GM21447 (cell line): ENCODE results near the gene TLE1.
"Not testable (repeated sequence)": the region's sequence is repeated elsewhere in the genome, so short reads cannot be mapped to it uniquely, and the experiment has no call there.

ENCODE experiments used
- ATAC-seq: cut with Tn5 transposase; IDR thresholded peaks from one replicate; pipeline ENCODE4 v1.9.1; 2021; ENCODE audit not compliant: unreplicated experiment

The TLE1 gene

DNA sequence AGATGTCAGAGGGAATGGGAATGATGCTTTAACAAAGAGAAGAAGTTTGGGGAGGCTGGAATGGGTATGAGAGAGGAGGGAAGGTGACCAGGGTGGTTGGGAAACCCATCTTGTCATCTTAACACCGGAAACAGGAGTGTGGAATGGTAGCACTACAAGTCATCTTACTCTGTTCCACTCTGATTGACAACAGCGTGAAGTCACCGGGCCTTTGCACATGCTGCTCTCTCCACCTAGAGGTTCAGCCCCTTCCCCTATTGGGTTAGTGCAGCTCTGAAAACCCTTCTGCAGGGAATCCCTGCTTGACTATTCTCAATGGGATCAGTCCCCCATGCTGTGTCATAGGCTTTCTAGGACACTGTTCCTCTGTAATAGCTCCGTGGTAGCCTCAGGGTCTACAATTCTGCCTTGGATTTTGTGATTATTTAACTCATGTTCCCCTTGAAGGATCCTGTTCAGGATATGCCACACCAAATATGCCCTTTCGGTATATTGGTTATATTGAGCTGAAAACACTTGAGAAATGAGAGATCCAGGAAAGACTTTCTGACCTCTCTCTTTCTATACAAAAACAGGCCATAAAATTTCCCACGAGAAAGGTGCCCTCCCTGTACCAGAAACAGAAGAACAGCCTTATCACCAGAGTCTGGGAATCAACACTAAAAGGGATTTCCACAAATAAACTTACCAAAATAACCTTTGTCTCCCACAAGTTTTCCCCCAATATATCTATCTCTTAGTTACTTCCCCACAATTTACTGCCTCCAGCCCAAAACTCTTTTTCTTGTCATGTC is 86.3 kb downstream of the TLE1 start:
- no peak for ATAC-seq

DNA sequence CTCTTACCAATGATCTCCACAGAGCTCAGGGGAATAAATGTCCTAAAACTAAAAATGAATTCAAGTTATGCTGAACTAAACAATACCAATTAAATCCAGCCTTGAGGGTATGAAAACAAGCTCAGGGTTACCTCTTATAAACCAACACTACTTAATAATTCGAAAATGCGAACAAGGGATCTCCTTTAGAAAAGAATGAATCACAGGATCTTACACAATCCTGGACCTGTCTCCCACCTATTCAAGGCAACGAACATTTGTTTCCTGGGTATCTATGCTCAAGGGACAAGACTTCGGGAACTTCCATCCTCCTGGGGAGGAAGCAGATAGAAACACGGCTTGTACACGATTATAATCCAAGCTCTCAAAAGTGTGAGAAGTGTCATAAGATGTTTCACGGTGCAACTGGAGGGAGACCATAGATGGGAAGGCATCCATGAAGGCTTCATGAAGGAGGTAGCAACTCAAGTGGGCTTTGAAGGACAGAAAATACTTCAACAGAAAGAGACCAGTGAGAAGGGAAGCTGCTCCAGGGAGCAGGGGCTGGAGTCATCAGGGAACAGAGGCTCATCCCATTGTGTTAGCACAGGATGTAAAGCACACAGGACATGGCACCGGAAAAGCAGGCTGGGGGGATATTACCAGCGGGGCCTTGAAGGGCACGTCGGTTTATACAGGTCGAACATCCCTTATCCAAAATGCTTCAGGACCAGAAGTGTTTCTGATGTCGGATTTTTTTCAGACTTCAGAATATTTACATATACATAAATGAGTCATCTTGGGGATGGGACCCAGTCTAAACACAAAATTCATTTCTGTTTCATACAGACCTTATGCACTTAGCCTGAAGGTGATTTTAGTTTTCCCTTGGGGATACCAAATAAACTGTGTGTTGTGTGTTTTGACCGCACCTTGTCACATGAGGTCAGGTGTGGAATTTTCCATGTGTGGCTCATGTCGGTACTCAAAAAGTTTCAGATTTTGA is 87.4 kb downstream of the TLE1 start:
- no peak for ATAC-seq

DNA sequence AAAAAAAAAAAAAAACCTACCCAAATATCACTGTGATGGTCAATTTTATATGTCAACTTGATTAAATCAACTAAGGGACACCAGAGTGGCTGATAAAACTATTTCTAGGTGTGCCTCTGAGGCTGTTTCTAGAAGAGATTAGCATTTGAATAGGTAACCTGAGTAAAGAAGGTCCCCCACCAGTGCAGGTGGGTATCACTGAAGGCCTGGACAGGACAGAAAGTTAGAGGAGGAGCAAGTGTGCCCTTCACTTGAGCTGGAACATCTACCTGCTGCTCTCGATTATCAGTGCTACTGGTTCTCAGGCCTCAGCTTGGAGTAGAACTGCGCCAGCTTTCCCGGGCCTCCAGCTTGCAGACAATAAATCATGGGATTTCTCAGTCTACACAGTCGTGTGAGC is 88.7 kb downstream of the TLE1 start:
- ATAC-seq: no peak

DNA sequence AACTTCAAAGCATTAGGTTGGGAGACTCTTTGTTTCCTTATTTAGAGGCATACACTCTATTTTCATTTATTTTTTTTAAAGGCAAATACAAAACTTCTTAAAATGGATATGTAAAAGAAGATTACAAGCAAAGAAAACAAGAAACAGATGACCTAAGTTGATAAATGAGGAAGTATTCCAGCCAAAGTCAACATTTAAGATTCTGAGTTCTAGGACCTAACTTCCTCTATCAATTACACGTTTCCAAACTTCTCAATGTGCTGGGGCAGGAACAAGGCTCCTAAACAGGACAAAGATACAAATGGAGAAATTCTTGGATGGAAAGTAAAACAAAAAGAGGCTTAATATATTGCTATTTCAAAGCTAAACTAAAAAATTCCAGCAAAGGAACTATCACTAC is 89.5 kb downstream of the TLE1 start:
- ATAC-seq: no peak

DNA sequence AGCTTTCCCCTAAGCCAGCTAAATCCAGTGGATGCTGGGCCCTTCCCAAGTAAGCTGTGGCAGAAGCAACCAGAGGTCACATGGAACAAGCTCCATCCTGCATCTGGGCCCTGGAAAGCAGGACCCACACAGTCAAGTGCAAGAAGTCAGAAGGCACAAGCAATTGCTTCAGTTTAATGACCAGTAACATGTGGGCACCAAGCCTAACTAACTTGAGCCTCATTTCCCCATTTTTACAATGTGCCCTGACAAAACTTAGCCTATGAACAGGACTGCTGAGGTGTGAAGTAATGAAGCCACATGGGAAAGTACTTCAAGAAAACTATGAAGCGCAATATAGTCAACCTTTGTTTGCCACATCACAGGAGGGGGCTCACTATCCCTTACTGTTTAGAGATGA is 90.5 kb downstream of the TLE1 start:
- ATAC-seq: no peak

DNA sequence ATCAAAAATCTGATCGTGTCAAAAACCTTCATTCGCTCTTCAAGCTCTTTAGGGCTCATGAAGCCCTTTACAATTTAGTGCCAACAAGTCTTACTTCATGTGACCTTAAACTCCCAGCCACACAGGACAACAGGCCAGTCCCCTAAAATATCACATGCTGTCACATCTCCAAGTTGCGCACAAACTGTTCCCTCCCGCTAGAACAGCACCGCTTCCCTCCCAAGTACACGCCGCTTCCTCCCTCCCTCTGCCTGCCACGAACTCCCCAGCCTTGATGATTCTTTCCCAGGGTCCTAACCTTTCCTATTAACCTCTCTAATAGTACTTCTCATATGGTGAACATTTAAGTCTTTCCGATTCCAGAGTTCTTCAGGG is 91.2 kb downstream of the TLE1 start:
- ATAC-seq: no peak

DNA sequence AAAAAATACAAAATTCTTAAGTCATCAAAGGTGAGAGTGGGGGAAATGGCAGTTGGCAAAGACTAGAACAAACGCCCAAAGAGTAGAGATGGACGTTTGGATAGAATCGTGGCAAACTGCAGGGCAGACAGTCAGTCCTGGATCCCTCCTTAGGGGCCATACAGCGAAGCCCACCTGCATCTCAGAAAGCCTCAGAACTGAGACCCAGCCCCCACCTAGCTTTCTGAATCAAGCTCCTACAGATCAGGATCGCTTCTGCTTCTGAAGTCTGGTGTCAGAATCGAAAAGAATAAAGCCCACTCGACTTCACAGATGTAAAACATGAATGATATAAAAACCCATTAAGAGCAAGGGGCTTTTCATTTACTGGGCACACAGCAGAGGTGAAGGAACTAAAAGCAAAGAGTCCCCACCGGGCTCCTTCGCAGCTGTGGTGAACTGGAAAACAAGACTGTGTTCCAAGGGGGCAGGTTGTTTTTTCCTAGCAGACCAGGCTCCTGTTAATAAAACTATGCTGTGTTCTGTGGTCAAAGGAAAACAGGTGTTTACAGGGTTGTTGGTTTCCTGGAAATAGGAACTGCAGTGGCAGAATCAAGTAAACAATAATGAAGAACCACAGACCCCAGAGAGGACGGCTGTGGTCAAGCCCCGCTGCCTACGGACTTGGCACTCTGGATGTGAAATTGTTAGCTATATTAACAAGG is 91.8 kb downstream of the TLE1 start:
- no peak for ATAC-seq

DNA sequence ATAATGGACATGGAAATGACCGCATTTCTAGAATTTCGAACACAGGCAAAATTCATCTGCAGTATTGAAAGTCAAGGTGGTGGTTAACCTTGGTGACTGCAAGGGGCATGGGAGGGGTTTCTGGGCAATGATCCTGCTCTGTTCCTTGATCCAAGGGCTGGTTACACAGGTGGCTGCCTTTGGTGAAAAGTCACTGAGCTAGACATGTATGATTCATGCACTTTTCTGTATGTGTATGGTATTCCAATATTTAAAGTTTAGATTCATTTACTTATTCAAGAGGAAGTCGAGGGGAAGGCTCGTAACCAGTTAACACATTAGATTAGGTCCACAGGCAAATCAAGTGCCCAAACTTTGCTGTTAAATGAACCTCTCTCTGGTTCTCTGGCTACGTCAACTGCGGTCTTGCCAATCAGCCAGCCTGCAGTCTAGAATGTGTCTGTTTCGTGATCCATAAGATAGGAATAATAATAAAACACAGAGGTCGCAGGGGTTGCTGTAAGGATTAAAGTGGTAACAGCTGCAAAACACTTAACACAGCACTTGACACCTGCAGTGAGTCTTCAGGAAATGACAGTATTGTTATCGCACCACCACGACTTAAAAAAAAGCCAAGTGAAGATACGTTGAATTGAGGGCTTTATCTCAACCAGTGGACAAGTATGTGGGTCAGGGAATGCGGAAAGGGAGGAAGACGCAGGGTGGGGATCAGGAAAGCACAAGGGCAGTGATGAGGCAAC is 92.5 kb downstream of the TLE1 start:
- no peak for ATAC-seq

DNA sequence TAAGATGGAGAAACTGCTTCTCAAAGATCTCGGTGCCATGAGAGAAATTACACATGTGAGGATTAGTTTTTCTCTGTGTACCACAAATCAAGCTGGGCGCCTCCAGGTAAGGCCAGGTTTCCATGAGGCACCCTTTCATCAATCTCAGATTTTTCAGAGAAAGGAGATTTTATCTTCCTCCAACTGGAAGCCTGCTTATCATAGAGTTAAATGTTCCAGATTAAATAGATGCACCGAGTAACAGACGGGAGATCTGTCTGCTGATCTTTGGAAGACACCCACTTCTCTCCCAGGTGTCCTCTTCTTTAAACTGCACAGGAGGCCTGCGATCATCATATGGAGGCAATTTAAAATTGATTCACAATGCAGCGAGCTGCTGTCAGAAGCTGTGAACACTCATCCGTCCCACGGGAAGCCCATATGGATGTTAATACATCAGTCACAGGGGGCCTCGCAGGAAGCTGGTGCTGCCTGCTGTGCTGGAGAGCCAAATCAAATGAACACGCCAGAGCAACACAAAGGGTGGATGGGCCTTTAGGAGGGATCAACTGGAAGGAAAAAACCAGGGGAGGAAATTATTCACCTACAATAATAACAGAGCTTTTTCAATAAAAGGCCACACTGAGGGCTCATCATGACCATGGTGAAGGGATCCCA is 93.3 kb downstream of the TLE1 start:
- ATAC-seq: no peak

DNA sequence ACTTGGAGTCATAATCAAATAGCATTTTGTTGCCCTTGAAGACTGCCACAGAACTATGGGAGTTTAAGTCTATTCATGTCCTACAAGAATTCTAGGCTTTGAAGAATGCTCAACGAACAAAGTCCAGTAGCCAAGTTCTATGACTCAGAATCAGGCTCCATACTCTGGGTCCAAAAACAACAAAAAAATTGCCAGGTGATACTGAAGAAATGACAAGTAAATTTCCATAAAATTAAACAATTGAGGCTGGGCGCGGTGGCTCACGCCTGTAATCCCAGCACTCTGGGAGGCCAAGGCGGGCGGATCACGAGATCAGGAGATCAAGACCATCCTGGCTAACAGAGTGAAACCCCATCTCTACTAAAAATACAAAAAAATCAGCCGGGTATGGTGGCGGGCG is 94.1 kb downstream of the TLE1 start:
- ATAC-seq: not testable (repeated sequence)

DNA sequence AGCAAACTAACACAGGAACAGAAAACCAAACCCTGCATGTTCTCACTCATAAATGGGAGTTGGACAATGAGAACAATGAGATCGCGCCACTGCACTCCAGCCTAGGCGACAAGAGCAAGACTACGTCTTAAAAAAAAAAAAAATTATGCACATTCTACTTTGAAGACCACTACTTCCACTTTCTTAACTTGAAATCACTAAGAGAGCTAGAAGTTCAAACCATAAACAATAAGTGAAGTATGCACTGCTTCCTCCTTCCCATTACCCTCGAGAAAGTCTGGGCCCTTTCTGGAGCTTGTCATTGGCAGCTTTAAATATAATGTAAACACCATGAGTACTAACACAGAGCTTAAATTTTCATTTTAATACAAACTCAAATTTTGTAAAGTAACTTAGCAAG is 94.9 kb downstream of the TLE1 start:
- no peak for ATAC-seq

DNA sequence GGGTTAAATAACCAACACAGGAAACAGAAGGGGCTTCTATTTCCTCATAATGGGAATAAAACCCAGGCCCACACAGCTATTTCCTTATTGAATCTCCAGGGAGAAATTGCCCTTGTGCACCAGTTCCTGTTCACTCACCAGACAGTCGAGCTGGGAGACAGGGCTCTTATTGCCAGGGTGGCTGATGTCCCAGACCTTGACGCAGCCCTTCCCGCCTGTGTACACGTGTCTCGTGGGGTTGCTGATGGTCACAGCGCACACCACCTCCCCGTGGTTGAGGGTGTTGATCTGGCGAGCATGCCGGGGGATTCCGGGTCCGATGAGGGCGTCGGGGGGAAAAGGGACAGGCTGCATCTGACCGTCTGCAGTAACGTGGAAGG is 96.5 kb downstream of the TLE1 start:
- ATAC-seq: no peak

DNA sequence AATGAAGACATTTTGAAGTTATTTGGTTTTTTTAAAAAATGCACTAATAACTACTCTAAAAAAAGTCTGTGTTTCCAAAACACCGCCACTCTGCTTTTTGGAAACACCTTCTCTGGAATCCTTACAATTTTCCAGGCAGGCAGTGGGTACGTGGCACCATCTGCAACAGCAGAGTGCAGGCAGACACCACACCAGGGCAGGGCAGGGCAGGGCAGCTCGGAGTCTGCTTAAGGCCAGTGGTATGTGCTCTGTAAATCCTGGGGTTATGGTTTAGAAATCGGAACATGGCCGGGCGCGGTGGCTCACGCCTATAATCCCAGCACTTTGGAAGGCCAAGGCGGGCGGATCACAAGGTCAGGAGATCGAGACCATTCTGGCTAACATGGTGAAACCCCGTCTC is 97.6 kb downstream of the TLE1 start:
- no peak for ATAC-seq

DNA sequence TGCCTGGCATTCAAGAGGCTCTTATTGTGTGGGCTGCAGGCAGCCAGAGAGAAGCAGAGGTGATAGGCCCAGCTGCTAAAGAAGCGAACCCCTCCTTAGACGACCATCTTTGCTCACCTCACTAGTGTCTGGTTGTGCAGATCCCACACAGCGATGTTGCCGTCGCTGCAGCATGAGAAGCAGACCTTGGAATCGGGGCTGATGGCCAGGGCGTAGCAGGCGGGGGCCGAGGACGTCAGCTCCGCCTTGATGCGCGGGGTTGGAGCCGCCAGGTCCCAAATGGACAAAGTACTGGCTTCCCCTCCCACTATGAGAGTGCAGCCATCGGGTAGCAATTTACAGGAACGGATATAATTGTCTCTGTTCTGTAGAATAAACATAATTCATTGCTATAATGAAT is 98.7 kb downstream of the TLE1 start:
- no peak for ATAC-seq

DNA sequence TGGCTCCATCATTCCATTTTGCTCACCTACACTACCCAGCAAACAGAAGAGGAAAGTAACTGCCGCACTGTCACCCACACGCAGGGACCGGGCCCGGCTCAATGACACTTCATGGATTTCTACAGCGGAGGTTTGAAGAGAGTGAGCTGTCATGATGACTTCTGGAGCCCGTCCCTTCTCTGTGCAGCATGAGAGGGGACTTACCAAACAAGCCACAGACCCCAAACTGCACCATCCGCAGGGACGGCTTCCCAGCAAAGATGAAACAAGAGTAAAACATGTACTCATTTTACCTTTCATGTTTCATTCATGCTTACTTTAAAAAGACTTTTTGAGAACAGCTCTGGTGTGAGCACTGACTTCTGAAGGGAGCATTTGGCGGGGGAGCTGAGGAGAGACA is 99.5 kb downstream of the TLE1 start:
- no peak for ATAC-seq

DNA sequence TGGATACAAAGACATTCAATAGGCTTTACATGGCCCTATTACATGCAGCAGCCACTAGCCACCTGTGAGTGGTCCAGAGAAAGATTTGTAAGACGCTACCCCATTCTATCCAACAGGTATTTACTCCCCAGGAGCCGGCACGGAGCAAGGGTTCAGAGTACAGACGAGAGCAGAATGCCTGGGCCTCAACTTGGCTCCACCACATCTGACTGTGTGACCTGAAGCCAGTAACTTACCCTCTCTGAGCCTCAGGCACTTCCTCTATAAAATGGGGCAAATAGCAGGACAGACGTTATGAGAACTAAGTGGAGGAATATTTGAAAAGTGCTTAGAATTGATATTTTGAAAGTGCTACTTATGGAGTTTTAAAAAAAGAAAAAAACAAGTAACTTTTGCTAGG is 100.0 kb downstream of the TLE1 start:
- no peak for ATAC-seq

DNA sequence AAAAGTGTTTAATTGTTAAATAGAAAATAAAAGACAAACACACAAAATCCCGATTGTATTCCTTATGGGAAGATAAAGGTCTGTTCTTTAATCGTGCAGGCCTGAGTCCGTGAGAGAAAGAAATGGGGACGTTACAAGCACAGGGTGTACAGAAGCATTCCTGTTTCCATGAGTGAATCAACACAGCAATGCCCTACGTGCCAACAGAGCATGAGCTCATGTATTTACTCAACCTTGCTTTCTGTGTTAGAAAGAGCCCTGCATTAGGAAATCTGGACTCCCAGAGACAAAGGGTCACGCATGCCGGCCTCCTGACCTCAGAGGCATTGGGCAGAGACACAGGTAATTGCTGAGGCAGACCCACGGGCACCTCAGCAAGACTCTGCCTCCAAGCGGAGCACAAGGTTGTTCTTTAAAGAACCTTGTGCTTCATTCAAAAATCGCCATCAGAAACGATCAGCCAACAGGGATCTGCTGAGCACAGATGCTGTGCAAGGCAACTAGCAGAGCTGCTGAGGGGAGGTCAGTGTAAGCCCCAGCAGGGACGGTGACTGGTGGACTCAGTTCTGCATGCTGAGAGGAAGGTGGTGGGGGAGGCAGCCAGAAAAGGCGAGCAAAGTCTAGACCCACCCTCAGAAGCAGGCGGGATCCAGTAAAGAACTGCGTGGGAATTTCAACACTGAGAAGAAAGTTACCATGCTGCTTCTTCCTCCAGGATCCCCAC is 101.0 kb downstream of the TLE1 start:
- no peak for ATAC-seq

DNA sequence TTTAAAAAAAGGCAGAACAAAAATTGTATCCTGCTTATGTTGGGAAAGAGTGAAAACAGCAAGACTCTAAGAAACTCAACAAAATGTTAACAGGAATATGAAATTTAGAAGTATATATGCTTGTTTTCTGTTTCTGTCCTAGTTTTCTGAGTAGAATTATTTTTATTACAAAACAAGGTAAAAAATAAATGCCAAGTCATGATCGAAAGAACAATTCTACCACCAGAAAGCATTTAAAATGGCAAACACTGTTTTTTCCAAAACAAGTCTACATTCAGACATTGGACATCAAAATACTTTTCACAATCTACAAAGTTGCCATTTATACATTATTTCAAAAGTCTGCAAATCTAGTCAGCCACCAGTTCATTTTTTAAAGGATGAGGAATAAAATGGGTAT is 102.6 kb downstream of the TLE1 start:
- no peak for ATAC-seq

DNA sequence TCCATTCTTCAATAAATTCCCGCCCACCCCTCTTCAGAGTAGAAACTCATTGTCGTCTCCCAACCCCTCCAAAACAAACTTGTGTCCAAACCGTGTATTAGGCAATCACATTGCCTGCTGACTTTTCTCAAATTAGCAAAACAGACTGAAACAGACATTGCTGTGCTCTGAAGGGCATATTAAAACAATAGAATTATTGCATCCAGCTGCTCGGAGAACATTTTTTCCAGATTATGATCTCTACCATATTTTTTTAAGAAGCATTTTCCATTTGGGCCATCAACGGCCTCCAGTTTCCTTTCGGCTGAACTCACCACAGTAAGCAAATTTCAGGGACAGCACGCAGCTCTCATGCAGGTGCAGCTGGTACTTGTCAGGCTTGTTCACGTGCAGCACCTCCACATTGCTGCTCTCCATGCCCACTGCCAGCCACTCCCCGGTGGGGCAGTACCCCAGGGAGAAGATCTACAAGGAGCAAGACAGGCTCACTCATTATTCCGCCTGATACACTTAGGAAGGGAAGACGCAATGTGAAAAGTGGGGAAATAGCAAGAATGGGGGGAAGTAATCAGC is 104.1 kb downstream of the TLE1 start:
- ATAC-seq: no peak
